Endothelial cell of umbilical vein (primary cell): ENCODE data around the gene EIF1B. TPM values are rescaled to one million over a fixed set of nuclear protein-coding genes. Genes with fewer than 3 reads are reported as not detected.

Experiments
- Bru-seq: library from RNA; stranded (reverse); fragments of 400-500 nt; gene quantifications from one replicate; lab custom pipeline; 2021; lab: Mats Ljungman, UMichigan
- BruChase-seq, 2 experiments: library from RNA; stranded (reverse); fragments of 400-500 nt; gene quantifications; one replicate each; lab custom pipeline; 2021; lab: Mats Ljungman, UMichigan
- BruUV-seq: library from RNA; stranded (reverse); fragments of 400-500 nt; replicated peaks from 2 replicates; lab custom pipeline; 2021; lab: Mats Ljungman, UMichigan
- CTCF ChIA-PET: fragments of 300-600, 350-600 bp; sonication (Branson Sonifier 250); formaldehyde crosslinking; loops from one replicate; lab custom pipeline; 2021; ENCODE audit warnings: antibody characterized with exemption, inconsistent platforms; lab: Charles Lee
- POLR2A ChIA-PET: fragments of 300-600, 350-600 bp; sonication (Branson Sonifier 250); formaldehyde crosslinking; loops from one replicate; lab custom pipeline; 2021; ENCODE audit warnings: antibody characterized with exemption, inconsistent platforms; lab: Charles Lee
- DNase-seq: peaks from one replicate; pipeline ENCODE4 v3.0.0-alpha.2; 2011; ENCODE audit warnings: low read depth, low spot score
- FAIRE-seq: peaks from 2 replicates; lab custom pipeline; 2011; peaks lifted over from hg19 to GRCh38; lab: Jason Lieb, UNC
- H2AFZ ChIP-seq: 2 replicates; pipeline ENCODE4 v1.6.0; 2012; ENCODE audit warnings: low read depth, low read length, control low read depth, inconsistent platforms
- H3K27ac ChIP-seq: 2 replicates; pipeline ENCODE4 v1.5.1; 2011; ENCODE audit warnings: low read depth, mild to moderate bottlenecking, control low read depth, low read length, moderate library complexity; ENCODE audit not compliant: insufficient read depth
- H3K27me3 ChIP-seq, 2 experiments: 2 replicates each; pipeline versions ENCODE4 v1.6.0 to v1.6.1; 2011; ENCODE audit warnings: low read length in 2 of 2, mixed read lengths in 1 of 2; ENCODE audit not compliant: control insufficient read depth in 2 of 2, insufficient read depth in 2 of 2
- H3K36me3 ChIP-seq, 2 experiments: 2 replicates in 1 of 2; 3 replicates in 1 of 2; pipeline ENCODE4 v1.5.1; 2011; ENCODE audit warnings: low read length in 2 of 2, mild to moderate bottlenecking in 1 of 2, moderate library complexity in 1 of 2; ENCODE audit not compliant: control insufficient read depth in 2 of 2, insufficient read depth in 2 of 2; ENCODE audit errors: extremely low read depth in 1 of 2
- H3K4me1 ChIP-seq: 3 replicates; pipeline ENCODE4 v1.5.1; 2011; ENCODE audit warnings: mild to moderate bottlenecking, low read length; ENCODE audit not compliant: control insufficient read depth, insufficient read depth; ENCODE audit errors: extremely low read depth
- H3K4me2 ChIP-seq: 2 replicates; pipeline ENCODE4 v1.6.1; 2011; ENCODE audit warnings: low read length, control low read depth, mixed read lengths; ENCODE audit not compliant: insufficient read depth
- H3K4me3 ChIP-seq, 3 experiments: fragments of 200-600 bp in 1 of 3; sonication (generic), shearing (Covaris generic) in 1 of 3; replicated peaks in 1 of 3; 2 replicates each; pipeline ENCODE4 v1.5.1; 2011 to 2016; ENCODE audit warnings: control low read depth in 3 of 3, low read length in 3 of 3, mild to moderate bottlenecking in 2 of 3, inconsistent platforms in 1 of 3, low read depth in 1 of 3, moderate library complexity in 1 of 3; ENCODE audit not compliant: insufficient read depth in 1 of 3
- H3K79me2 ChIP-seq: 2 replicates; pipeline ENCODE4 v1.6.0; 2012; ENCODE audit warnings: low read length, inconsistent platforms; ENCODE audit not compliant: control insufficient read depth, insufficient read depth
- H3K9ac ChIP-seq: replicated peaks from 2 replicates; pipeline ENCODE3; 2011; ENCODE audit warnings: low read length, control low read depth; ENCODE audit not compliant: insufficient read depth; ENCODE audit errors: extremely low read depth
- H3K9me1 ChIP-seq: replicated peaks from 3 replicates; pipeline ENCODE4 v1.6.0; 2011; ENCODE audit warnings: mild to moderate bottlenecking, low read length; ENCODE audit not compliant: control insufficient read depth, insufficient read depth; ENCODE audit errors: extremely low read depth
- H3K9me3 ChIP-seq: replicated peaks from 2 replicates; pipeline ENCODE4 v1.5.1; 2012; ENCODE audit warnings: low read length, inconsistent platforms; ENCODE audit not compliant: control insufficient read depth, insufficient read depth
- H4K20me1 ChIP-seq: replicated peaks from 2 replicates; pipeline ENCODE3; 2011; ENCODE audit warnings: mild to moderate bottlenecking, low read length; ENCODE audit not compliant: control insufficient read depth, insufficient read depth; ENCODE audit errors: extremely low read depth
- EZH2 ChIP-seq: IDR thresholded peaks from 2 replicates; pipeline ENCODE4 v1.6.1; 2012; ENCODE audit warnings: borderline replicate concordance, low read depth, mild to moderate bottlenecking, moderate library complexity, low read length, inconsistent platforms; ENCODE audit not compliant: severe bottlenecking
- FOS ChIP-seq: IDR thresholded peaks from 2 replicates; pipeline ENCODE4 v1.6.1; 2011; ENCODE audit warnings: mild to moderate bottlenecking, low read length, moderate library complexity, borderline replicate concordance; ENCODE audit not compliant: insufficient read depth
- GATA2 ChIP-seq: IDR thresholded peaks from 2 replicates; pipeline ENCODE4 v1.7.0; 2011; ENCODE audit warnings: low read depth, mild to moderate bottlenecking, moderate library complexity, mixed read lengths, low read length; ENCODE audit not compliant: insufficient read length, insufficient read depth
- JUN ChIP-seq: IDR thresholded peaks from 2 replicates; pipeline ENCODE4 v1.6.1; 2011; ENCODE audit warnings: borderline replicate concordance, low read depth; ENCODE audit not compliant: insufficient read length, insufficient read depth
- MAX ChIP-seq: IDR thresholded peaks from 2 replicates; pipeline ENCODE4 v1.6.1; 2011; ENCODE audit not compliant: insufficient read depth, insufficient read length
- MYC ChIP-seq: IDR thresholded peaks from one replicate; pipeline ENCODE4 v1.6.1; 2011; ENCODE audit warnings: mild to moderate bottlenecking, low read depth, low read length
- POLR2A ChIP-seq: IDR thresholded peaks from 2 replicates; pipeline ENCODE4 v1.6.1; 2012; ENCODE audit warnings: low read depth, mild to moderate bottlenecking, control low read depth, low read length
- POLR2AphosphoS5 ChIP-seq: IDR thresholded peaks from 2 replicates; pipeline ENCODE4 v1.6.1; 2012; ENCODE audit warnings: low read depth, mild to moderate bottlenecking, control low read depth, low read length, moderate library complexity; ENCODE audit not compliant: insufficient read depth
- dilution Hi-C: fragments of 300-500 bp; cut with MboI; formaldehyde crosslinking; loops from one replicate; pipeline ENCODE4 v1.15.0; 2019; ENCODE audit warnings: low sequenced_read_pairs; ENCODE audit not compliant: extremely low pct_ligation_motif_present
- intact Hi-C: fragments of 100-400 bp; cut with micrococcal nuclease; formaldehyde crosslinking; loops from one replicate; pipeline ENCODE4 v1.10.0; 2022
- long read RNA-seq: library from polyadenylated mRNA; stranded (forward); transcript quantifications from one replicate; pipeline ENCODE4 v2.0.0, GENCODE V29; 2021
- polyA minus RNA-seq, 3 experiments: library from RNA; depleted of rRNA, polyadenylated mRNA; stranded (reverse); fragments of >200 nt; gene quantifications; 1 replicate in 1 of 3; 2 replicates in 2 of 3; pipeline ENCODE4 v1.2.3, GENCODE V29; 2011
- polyA plus RNA-seq, 4 experiments: library from polyadenylated mRNA; depleted of rRNA in 3 of 4; stranded (reverse) in 3 of 4; unstranded in 1 of 4; fragments of >200 nt; gene quantifications; 2 replicates each; pipeline versions ENCODE4 v1.2.1 to v1.2.3, GENCODE V29; 2011 to 2012; ENCODE audit warnings: missing spikeins in 1 of 4
- total RNA-seq: library from RNA; stranded (reverse); gene quantifications from 2 replicates; pipeline ENCODE4 v1.2.3, GENCODE V29; 2021
- TF ChIP-seq, protein P1 (sequence below), 2 donors: IDR thresholded peaks; 1 replicate in 1 of 2; 2 replicates in 1 of 2; pipeline ENCODE4 v1.5.1; 2011; ENCODE audit warnings: low read length in 2 of 2, mild to moderate bottlenecking in 2 of 2, moderate library complexity in 2 of 2, control low read depth in 1 of 2, inconsistent platforms in 1 of 2, low read depth in 1 of 2; ENCODE audit not compliant: insufficient read depth in 1 of 2; ENCODE audit errors: extremely low read depth in 1 of 2

Gene EIF1B
- total RNA-seq = 44.1 and 46.0 TPM in 2 replicates
- polyA plus RNA-seq = 13.5 and 17.8 TPM in 2 replicates
- 27.8 and 29.5 TPM in 2 replicates for polyA plus RNA-seq (2011; cell fraction: cytosol; rRNA removed)
- polyA plus RNA-seq (2011; cell fraction: nucleus; rRNA removed) = 28.2 and 38.7 TPM in 2 replicates
- polyA plus RNA-seq (2012) = 43.3 and 60.1 TPM in 2 replicates
- polyA minus RNA-seq = 5.5 and 7.8 TPM in 2 replicates
- 11.5 TPM for polyA minus RNA-seq (2011; cell fraction: cytosol; rRNA and poly(A)+ RNA removed)
- polyA minus RNA-seq (2011; cell fraction: nucleus; rRNA and poly(A)+ RNA removed) = 14.7 and 18.5 TPM in 2 replicates
- percentile 95 among the genes with signal in this experiment for Bru-seq, nascent RNA
- BruChase-seq, experiment 1, labeled RNA remaining after a 6-hour chase = percentile 99 among the genes with signal in this experiment
- percentile 98 among the genes with signal in this experiment for BruChase-seq, experiment 2, labeled RNA remaining after a 2-hour chase
- long read RNA-seq, transcript EIF1B-201 (4 exons, 1,010 nt) = major isoform, 93 of 255 reads
- long read RNA-seq, partial matches to known transcripts = 1 of 255 reads
- long read RNA-seq, other reads (novel, unspliced or antisense) = 160 of 255 reads

GRCh38 chr3:40309418-40309924, at the start of gene EIF1B:
EIF1B (plus strand) TSS chr3:40309707; CDS start chr3:40309942, 235 bp downstream.
- FAIRE-seq = peak; percentile 88
- Histone ChIP-seq H3K4me1 (peaks cover 14% of the 10 kb centered on the region), H3K4me3 (peak within 1 kb of the TSS; percentile 85 to 100 (median 98)), H3K4me2 (peak within 1 kb of the TSS; percentile 99), H3K27me3 (no peaks in the 10 kb centered on the region), H4K20me1 (no peaks in the 10 kb centered on the region), H3K27ac (peak within 1 kb of the TSS; percentile 93), H3K9ac (peak within 1 kb of the TSS; percentile 99), H3K79me2 (peaks cover 26% of the 10 kb centered on the region), H3K36me3 (peaks cover 6 to 20% of the 10 kb centered on the region in 2 experiments), H3K9me3 (no peaks in the 10 kb centered on the region), H3K9me1 (no peaks in the 10 kb centered on the region), H2AFZ (peak within 1 kb of the TSS; percentile 96)
- DNase-seq = peak; percentile 99
- POLR2A ChIA-PET = interaction anchor here (0.6 to 0.9 kb wide), 2 partner anchors 9 to 15 kb away, joined by 3 read pairs; no protein-coding TSS in a partner anchor
- no TSS peak for BruUV-seq
- CTCF ChIA-PET = interaction anchor here (0.5 to 14.1 kb wide), 22 partner anchors 8 to 890 kb away, joined by 3 to 261 read pairs (median 4); partner anchors contain the start of gene CTNNB1
- dilution Hi-C loops = no loop called here
- intact Hi-C loops = loop anchor here (1.0 to 5.0 kb wide), 7 partner anchors 10 to 777 kb away; no protein-coding TSS in a partner anchor
- TF ChIP-seq MAX = peak; percentile 82
- peak; percentile 96 for TF ChIP-seq POLR2A
- no peak for TF ChIP-seq MYC
- TF ChIP-seq EZH2 = no peak
- TF ChIP-seq FOS = no peak
- peak; percentile 96 for TF ChIP-seq POLR2AphosphoS5
- TF ChIP-seq, protein P1, sequence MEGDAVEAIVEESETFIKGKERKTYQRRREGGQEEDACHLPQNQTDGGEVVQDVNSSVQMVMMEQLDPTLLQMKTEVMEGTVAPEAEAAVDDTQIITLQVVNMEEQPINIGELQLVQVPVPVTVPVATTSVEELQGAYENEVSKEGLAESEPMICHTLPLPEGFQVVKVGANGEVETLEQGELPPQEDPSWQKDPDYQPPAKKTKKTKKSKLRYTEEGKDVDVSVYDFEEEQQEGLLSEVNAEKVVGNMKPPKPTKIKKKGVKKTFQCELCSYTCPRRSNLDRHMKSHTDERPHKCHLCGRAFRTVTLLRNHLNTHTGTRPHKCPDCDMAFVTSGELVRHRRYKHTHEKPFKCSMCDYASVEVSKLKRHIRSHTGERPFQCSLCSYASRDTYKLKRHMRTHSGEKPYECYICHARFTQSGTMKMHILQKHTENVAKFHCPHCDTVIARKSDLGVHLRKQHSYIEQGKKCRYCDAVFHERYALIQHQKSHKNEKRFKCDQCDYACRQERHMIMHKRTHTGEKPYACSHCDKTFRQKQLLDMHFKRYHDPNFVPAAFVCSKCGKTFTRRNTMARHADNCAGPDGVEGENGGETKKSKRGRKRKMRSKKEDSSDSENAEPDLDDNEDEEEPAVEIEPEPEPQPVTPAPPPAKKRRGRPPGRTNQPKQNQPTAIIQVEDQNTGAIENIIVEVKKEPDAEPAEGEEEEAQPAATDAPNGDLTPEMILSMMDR (IDR thresholded peaks at IDR 0.05; ENCODE audit: extremely low read depth in 1 of 2, insufficient read depth in 1 of 2, low read depth in 1 of 2, low read length in 2 of 2) = peak; percentile 96 to 97
- TF ChIP-seq JUN = no peak
- no peak for TF ChIP-seq GATA2
